C4-2B (cell line): ENCODE data around the gene RFWD3.

Experiments
- CTCF ChIP-seq: fragments of 450-650 bp; conservative IDR thresholded peaks from 2 replicates; pipeline ENCODE4 v1.5.1; 2017; ENCODE audit warnings: mild to moderate bottlenecking
- ZFX ChIP-seq: fragments of 450-650 bp; IDR thresholded peaks from 2 replicates; pipeline ENCODE4 v1.6.1; 2017

GRCh38 chr16:74635303-74635702 lies 31.4 kb downstream of the RFWD3 start:
- TF ChIP-seq CTCF (no peak), ZFX (no peak)
